Activated CD4-positive, CD25-positive, alpha-beta regulatory T cell (primary cell): ENCODE data around the gene ERN1.

Source experiments
- DNase-seq, 4 experiments: peaks; one replicate each; lab custom pipeline; 2025; lab: John Stamatoyannopoulos, UW

ERN1 gene

DNA sequence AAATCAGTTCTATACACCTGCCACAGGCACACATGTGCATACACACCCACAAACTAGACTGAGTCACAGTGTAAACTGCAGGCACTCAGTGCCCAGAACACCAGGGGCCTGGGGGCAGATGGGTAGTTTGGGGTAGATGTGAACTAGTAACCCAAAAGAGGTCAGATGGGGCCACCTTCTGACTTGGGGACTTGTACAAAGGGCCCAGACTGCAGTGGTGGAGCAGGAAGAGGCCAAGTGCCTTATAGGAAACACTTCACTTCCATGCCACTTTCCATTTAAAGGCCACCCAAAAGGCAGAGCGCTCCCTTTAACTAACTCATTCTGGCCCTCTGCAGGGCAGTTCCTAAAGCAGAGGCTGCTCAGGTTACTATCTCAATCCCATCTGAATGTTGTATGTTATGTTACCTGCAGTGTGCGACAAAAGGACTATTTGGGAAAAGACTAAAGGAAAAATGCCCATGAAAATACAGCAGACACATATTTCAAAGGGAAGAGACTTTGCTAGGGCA lies 27.8 kb upstream of the ERN1 start:
- no peak for DNase-seq

- no peak for DNase-seq
These were observed 26.7 kb upstream of the ERN1 start for GRCh38 chr17:64156670-64157069.

DNA sequence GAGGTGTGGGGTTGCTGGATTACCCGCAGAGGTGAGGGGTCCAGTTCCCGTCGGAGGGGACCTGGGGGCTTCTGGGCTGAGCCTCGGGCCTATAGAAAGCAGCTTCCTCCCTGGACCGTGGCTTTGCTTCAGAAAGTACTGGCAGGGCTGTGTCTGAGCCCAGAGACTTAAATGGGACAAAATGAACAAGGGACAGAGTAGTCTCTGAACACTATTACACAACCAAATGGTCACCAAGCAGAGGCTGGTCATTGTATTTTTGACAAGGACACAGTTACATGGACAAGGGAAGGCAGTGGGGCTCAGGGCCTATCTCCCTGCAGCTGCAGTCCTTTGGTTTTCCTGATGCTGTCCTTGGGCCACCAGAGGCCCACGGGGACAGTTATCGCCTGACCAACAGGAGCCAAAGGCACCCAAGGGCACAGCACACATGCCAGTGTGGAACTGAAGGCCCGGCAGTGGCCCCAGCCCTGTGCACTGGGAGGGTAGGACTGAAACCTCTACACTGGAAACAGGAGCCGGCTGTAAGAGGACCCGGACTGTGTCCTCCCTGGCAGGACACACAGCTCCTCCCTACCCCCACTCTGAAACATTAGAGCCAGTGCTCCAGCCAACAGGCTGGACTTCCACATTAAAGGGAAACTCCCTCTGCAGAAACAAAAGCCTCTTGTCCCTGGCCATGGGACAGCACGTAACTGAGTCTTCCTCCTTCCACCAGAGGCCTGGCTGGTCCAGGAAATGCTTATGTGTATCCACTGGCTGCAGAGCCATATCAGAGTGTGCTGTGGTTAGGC lies 26.0 kb upstream of the ERN1 start:
- DNase-seq: no peak

DNA sequence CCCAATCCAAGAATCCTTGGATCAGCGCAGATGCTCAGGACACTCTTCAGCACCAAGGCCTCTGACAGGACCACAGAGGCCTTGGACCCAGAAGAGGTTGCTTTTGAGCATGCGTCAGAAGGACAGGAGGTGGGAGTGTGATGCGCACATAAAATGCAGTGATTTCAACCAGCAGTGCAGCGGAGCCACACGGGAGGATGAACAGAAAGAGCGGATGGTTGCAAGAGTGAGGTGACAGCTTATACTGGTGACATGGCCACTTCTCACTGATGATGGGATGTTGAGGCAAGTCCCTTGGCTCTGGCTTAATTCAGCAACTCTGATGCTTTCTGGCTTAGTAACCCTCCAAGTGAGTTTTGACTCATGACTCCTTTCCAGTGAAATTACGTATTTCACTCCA lies 25.2 kb upstream of the ERN1 start:
- no peak for DNase-seq

GRCh38 chr17:64154717-64155116 lies 24.8 kb upstream of the ERN1 start:
- DNase-seq: no peak

- no peak for DNase-seq
These were observed 24.4 kb upstream of the ERN1 start for GRCh38 chr17:64154313-64154695.

- no peak for DNase-seq
These were observed 23.8 kb upstream of the ERN1 start for GRCh38 chr17:64153565-64154312.

DNA sequence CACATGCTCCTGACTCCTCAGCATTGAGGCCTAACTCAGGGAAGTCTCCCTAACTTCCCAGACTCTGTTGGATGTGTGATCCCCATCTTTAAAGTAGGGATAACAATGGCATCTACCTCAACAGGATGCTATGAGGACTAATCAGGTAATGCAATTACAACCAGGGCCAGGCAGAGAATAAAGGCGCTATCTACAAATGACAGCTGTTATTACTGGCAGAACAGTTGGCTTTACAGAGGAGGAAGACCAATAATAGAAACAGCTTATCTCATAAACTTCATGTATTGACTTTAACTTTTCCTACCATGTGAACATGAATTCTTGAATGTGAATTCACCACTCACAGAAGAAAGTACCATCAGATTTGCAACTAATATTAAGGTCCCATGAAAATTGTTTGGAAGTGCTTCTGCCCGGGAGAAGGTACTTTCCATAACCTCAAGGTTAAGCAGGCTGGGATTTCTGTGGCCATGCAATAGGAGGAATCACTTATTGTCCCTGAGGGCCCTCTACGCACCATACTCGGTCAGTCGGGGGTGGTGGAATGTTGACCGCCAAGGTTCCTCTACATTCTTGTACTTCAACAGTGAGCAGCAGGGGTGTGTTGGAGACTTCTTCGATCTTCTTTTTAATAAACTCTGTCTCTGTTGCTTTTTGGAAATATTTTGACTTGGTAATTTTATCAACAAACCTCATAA lies 22.6 kb upstream of the ERN1 start:
- no peak for DNase-seq

DNA sequence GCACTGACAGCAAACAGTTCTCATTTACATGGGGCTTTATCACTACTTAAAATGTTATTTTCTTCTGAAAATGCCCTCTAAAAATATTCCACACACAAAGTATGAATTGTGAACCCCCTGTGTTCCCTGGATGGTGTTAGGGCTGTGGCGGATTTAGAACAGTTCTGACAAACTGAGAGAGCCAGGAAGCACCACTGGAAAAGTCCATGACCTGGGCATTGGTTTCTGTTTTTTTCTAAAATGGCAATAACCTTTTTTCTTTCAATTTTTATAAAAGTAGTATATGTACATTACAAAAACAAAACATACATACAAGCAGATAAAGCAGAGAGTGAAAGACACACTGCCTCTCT lies 21.0 kb upstream of the ERN1 start:
- DNase-seq: no peak

DNA sequence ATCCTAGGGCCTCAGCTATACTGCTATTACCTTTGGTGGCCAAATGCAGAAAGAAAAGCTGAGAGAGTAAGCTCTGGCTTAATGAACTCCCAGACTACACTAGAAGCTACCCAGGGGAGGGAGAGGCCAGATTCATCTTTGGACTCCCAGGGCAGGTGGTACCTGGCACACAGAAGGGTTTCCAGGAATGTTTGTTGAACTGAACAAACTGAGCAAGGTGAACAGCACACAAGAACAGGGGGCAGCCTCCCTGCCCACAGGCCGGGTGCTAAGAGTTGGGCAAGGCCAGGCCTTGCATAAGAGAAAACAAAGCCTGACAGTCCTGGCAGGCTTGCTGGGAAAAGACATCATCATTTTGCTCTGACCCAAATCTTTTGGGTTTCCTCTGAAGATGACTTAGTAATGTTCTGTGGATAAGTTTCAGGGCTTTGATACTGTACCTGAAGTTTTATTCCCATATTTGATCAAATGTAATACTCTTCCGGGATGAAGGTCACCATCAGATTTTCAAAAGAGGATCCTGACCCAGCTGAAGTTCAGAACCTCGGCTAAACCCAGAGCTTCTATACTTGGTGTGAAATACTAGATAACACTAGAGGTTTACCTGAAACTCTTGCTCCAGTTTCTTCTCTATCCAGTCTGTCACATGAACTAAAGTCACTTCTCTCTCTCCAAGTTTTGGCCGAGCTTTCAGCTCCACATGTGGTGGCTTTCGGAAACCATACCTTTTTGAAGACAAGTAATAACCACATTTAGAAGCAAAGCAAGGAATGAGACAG lies 20.5 kb upstream of the ERN1 start:
- no peak for DNase-seq

GRCh38 chr17:64149196-64149595 lies 19.3 kb upstream of the ERN1 start:
- no peak for DNase-seq

GRCh38 chr17:64148699-64149098 lies 18.8 kb upstream of the ERN1 start:
- no peak for DNase-seq

DNA sequence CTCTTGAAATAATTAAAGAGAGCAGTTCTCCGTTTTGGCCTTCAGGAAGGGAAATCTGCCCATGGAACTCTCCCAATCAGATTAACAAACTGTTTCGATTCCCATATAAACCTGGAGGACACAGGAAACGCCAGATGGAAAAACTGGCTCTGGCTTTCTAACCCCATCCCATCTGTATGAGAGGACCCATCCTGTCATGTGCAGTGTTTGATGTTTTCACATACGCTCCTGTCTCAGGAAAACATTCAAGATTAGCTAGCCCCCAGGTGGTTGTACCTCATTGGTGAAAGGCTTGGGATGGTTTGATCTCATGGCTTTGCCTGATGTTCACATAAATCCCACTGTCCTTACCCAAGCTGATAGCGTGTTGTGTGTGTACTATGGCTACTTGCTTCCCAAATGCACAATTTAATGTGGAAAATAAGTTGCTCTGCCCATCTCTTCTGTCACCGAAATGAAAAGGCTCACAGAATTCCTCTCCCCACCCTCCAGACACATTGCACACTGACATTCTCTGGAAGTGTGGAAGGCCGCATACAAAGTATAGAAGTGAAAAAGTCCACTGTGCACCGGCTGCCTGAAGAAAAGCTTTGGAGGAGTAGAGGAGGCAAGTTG lies 18.2 kb upstream of the ERN1 start:
- DNase-seq: no peak

GRCh38 chr17:64147110-64148016 lies 17.4 kb upstream of the ERN1 start:
- DNase-seq: no peak

DNA sequence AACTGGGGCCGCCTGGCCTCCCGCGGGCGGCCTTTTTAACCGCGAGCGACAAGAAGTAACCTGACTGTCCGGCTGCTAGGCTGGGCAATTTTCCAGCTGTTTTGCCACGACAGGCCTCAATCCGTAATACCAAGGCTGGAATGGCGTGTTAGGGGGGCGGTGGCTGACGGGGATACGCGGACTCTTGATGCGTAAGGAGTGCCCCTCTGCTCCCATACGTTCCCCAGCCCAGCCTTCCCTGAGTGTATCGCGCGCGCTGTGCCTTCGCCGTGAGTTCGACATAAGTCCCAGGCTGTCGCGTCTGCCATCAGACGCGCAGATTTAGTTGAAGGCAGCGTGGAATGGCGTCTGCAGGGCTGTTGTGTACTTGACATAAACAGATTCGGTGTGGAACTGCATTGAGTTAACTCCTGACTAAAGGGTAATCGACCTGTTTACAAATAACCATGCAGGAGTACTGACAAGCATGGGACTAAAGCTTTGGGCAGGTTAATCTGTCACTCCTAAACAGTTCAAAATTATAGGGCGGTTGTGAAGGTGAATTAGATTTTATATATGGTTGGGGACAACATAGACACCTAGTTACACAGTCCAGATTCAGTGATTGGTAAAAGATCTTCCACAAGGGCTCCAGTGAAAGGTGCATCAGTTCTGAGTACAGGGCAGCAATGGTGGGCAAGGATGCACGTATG lies 16.6 kb upstream of the ERN1 start:
- DNase-seq: peak in 3 of 4 experiments; percentile 21 to 42 (median 32)

- peak; percentile 79 to 91 (median 86) for DNase-seq
These were observed 15.9 kb upstream of the ERN1 start for GRCh38 chr17:64145751-64146417.

DNA sequence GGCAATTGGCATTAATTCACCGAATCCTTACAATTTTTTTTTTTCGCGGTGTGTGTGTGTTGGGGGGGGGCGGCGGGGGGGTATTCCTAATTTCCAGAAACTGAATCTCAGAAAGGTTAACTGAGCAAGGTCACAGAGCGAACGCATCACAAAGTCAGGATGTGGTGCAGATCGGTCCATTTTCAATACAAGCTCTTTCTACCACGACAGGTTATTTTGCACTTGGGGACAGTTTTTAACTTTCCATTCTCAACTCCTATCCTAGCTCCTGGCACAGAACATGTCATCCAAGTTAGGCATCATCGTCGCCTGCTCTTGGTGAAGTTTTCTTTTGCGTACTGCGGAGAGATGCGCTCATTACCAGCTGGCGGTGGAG lies 15.4 kb upstream of the ERN1 start:
- DNase-seq: no peak

DNA sequence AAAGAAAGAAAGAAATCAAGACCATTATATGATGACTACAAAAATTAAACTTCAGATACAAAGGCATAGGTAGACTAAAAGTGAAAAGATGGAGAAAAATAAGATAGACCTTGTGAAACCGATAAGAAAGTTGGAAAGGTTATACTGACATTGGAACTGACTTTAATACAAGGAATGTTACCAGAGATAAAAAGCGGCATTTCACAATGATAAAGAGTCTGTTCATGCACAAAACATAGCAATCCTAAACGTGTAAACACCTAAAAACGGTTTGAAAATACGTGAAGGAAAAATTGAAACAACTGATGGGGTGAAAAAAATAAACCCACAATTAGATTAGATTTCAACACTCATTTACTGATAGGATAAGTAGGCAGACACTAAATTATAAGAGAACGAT lies 9.6 kb upstream of the ERN1 start:
- no peak for DNase-seq

DNA sequence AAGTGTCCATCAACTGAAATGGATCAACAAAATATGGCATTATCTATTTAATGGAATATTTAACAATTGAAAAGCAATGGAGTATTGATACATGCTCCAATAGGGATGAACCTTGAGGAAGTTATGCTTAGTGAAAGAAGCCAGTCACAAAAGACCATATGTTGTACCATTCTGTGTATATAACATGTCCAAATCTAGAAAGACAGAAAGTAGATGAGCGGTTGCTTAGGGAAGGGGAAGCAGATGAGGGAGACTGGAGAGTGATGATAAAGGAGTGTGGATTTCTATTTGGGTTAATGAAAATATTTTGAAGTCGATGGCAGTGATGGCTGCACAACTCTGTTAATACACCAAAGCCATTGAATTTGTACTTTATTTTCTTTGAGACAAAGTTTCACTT lies 8.5 kb upstream of the ERN1 start:
- no peak for DNase-seq
